GM12874 (cell line): Measurements from ENCODE around the gene GORASP1.

Experiments
- CTCF ChIP-seq: IDR thresholded peaks from 2 replicates; pipeline ENCODE4 v1.5.1; 2011; ENCODE audit warnings: low read depth, mild to moderate bottlenecking, control low read depth, low read length, moderate library complexity; ENCODE audit not compliant: insufficient read depth

The GORASP1 gene

GRCh38 chr3:39149498-39150147 lies 42.2 kb upstream of the GORASP1 start:
- no peak for TF ChIP-seq CTCF

DNA sequence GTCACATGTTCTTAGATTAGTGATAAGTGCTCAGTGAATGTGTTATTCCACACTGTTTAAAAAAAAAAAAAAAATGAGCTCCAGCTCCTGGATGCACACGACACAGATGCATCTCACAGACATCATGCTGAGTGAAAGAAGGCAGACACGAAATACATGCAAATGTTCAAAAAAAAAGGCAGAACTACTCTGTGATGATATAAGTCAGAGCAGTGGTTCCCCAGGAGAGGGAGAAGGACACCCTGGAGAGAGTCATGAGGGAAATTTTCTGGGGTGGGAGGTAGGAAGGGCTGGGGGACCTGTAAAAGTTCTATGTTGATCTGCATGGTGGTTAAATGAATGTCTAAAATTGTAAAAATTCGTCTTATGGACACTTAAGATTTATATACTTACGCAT lies 41.6 kb upstream of the GORASP1 start:
- no peak for TF ChIP-seq CTCF

- no peak for TF ChIP-seq CTCF
These were observed 41.1 kb upstream of the GORASP1 start for GRCh38 chr3:39148435-39149058.

- TF ChIP-seq CTCF = no peak
These were observed 40.4 kb upstream of the GORASP1 start for GRCh38 chr3:39147711-39148434.

GRCh38 chr3:39146611-39147591 lies 39.5 kb upstream of the GORASP1 start:
- TF ChIP-seq CTCF = no peak

DNA sequence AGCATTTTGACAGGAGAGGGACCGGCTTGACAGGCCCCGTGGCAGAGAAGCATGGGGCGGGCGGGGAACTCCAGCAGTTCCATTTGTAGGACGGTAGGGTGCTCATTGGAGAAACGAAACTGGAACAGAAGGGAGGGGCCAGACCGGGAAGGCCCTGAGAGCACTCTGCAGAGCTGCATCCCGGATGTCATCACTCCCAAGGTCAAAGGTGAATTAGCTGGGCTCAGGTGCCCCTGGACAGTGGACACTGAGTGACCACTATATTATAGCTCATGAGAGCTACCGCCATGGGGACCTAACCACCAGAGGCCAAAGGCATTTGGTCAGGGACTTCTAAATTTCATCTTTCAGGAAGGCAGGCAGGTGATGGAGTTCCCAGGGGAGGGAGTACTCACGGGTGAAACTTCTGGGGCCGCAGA lies 38.7 kb upstream of the GORASP1 start:
- TF ChIP-seq CTCF = no peak
